ENCODE measurements around the gene INPP5E.

The INPP5E gene

GRCh38 chr9:136445799-136446198 lies 6.2 kb upstream of the INPP5E start:
- no peak for TF ChIP-seq CTCF (conservative IDR thresholded peaks at IDR 0.05; ENCODE audit: control insufficient read depth, insufficient read depth, low read depth, low read length)
- H3K4me3 ChIP-seq (ENCODE audit: control insufficient read depth, low read depth, low read length) = no peak overlapping the region
- DNase-seq (ENCODE audit: low read depth) = no peak

- H3K4me3 ChIP-seq (ENCODE audit: control insufficient read depth, low read depth, low read length) = no peak overlapping the region
- DNase-seq (ENCODE audit: low read depth) = no peak
- TF ChIP-seq CTCF (conservative IDR thresholded peaks at IDR 0.05; ENCODE audit: control insufficient read depth, insufficient read depth, low read depth, low read length) = no peak
Observed at GRCh38 chr9:136444102-136444501, 4.5 kb upstream of the INPP5E start.

- H3K4me3 ChIP-seq (ENCODE audit: control insufficient read depth, low read depth, low read length) = no peak overlapping the region
- DNase-seq (ENCODE audit: low read depth) = no peak
- TF ChIP-seq CTCF (conservative IDR thresholded peaks at IDR 0.05; ENCODE audit: control insufficient read depth, insufficient read depth, low read depth, low read length) = no peak
Observed at GRCh38 chr9:136443687-136444086, 4.0 kb upstream of the INPP5E start.

GRCh38 chr9:136443087-136443486 lies 3.4 kb upstream of the INPP5E start:
- TF ChIP-seq CTCF (conservative IDR thresholded peaks at IDR 0.05; ENCODE audit: control insufficient read depth, insufficient read depth, low read depth, low read length) = no peak
- no peak for DNase-seq (ENCODE audit: low read depth)
- H3K4me3 ChIP-seq (ENCODE audit: control insufficient read depth, low read depth, low read length) = no peak overlapping the region

GRCh38 chr9:136442265-136442664 lies 2.6 kb upstream of the INPP5E start:
- DNase-seq (ENCODE audit: low read depth) = no peak
- TF ChIP-seq CTCF (conservative IDR thresholded peaks at IDR 0.05; ENCODE audit: control insufficient read depth, insufficient read depth, low read depth, low read length) = no peak
- no peak overlapping the region for H3K4me3 ChIP-seq (ENCODE audit: control insufficient read depth, low read depth, low read length)

GRCh38 chr9:136441681-136442245 lies 2.1 kb upstream of the INPP5E start:
- TF ChIP-seq CTCF (conservative IDR thresholded peaks at IDR 0.05; ENCODE audit: control insufficient read depth, insufficient read depth, low read depth, low read length) = no peak
- no peak for DNase-seq (ENCODE audit: low read depth)
- no peak overlapping the region for H3K4me3 ChIP-seq (ENCODE audit: control insufficient read depth, low read depth, low read length)

GRCh38 chr9:136441191-136441680 lies 1.6 kb upstream of the INPP5E start:
- no peak overlapping the region for H3K4me3 ChIP-seq (ENCODE audit: control insufficient read depth, low read depth, low read length)
- TF ChIP-seq CTCF (conservative IDR thresholded peaks at IDR 0.05; ENCODE audit: control insufficient read depth, insufficient read depth, low read depth, low read length) = no peak
- peak; percentile 75 for DNase-seq (ENCODE audit: low read depth)
